Esophagus muscularis mucosa (tissue), 4 donors: ENCODE results near the gene NGRN.

Experiments
- CTCF ChIP-seq, 3 experiments: fragments of 200-600 bp in 2 of 3; fragments of 450-650 bp in 1 of 3; sonication (generic) in 2 of 3; IDR thresholded peaks; one replicate each; pipeline ENCODE4 v1.5.1; 2017 to 2019; ENCODE audit warnings: antibody characterized with exemption in 3 of 3, mild to moderate bottlenecking in 2 of 3, moderate library complexity in 1 of 3
- EP300 ChIP-seq: sonication (generic); formaldehyde crosslinking; IDR thresholded peaks from one replicate; pipeline ENCODE4 v1.6.1; 2017; ENCODE audit warnings: antibody characterized with exemption
- POLR2A ChIP-seq: fragments of 450-650 bp; IDR thresholded peaks from one replicate; pipeline ENCODE4 v1.6.1; 2017; ENCODE audit warnings: antibody characterized with exemption, moderate library complexity, mild to moderate bottlenecking, low read depth
- POLR2AphosphoS5 ChIP-seq, 2 donors: sonication (generic); formaldehyde crosslinking; IDR thresholded peaks; one replicate each; pipeline ENCODE4 v1.6.1; 2017; ENCODE audit warnings: antibody characterized with exemption in 2 of 2

GRCh38 chr15:90294159-90294558 is 28.7 kb downstream of the NGRN start:
- TF ChIP-seq CTCF (IDR thresholded peaks at IDR 0.05) (no peak), POLR2AphosphoS5 (IDR thresholded peaks at IDR 0.05) (no peak), POLR2A (no peak), EP300 (no peak)
